Karpas-422 (cell line): Measurements from ENCODE around the gene EMP1. TPM values are rescaled to one million over a fixed set of nuclear protein-coding genes. Genes with fewer than 3 reads are reported as not detected.

Experiments used
- DNase-seq: peaks from one replicate; pipeline ENCODE4 v3.0.0-alpha.2; 2015
- H2AFZ ChIP-seq: fragments of 200-600 bp; sonication (generic); 2 replicates; pipeline ENCODE4 v1.6.1; 2014; ENCODE audit warnings: antibody characterized with exemption, low read length, mixed read lengths
- H3K27ac ChIP-seq: fragments of 200-600 bp; sonication (generic); 2 replicates; pipeline ENCODE4 v1.5.1; 2014; ENCODE audit warnings: mild to moderate bottlenecking, low read length, moderate library complexity
- H3K27me3 ChIP-seq: fragments of 200-600 bp; sonication (generic); 2 replicates; pipeline ENCODE4 v1.6.1; 2014; ENCODE audit warnings: low read length, mixed read lengths
- H3K36me3 ChIP-seq: fragments of 200-600 bp; sonication (generic); 2 replicates; pipeline ENCODE4 v1.6.1; 2014; ENCODE audit warnings: low read length, mixed read lengths; ENCODE audit not compliant: insufficient read depth
- H3K4me1 ChIP-seq: fragments of 200-600 bp; sonication (generic); 2 replicates; pipeline ENCODE4 v1.6.1; 2014; ENCODE audit warnings: mild to moderate bottlenecking, low read length, mixed read lengths
- H3K4me2 ChIP-seq: fragments of 200-600 bp; sonication (generic); 2 replicates; pipeline ENCODE4 v1.6.1; 2014; ENCODE audit warnings: low read length, low read depth, mild to moderate bottlenecking; ENCODE audit not compliant: poor library complexity, severe bottlenecking
- H3K4me3 ChIP-seq: fragments of 200-600 bp; sonication (generic); 2 replicates; pipeline ENCODE4 v1.5.1; 2014; ENCODE audit warnings: mild to moderate bottlenecking, antibody characterized with exemption, low read length, mixed read lengths
- H3K79me2 ChIP-seq: fragments of 200-600 bp; sonication (generic); 2 replicates; pipeline ENCODE4 v1.6.1; 2014; ENCODE audit warnings: mild to moderate bottlenecking, low read length, mixed read lengths
- H3K9ac ChIP-seq: fragments of 200-600 bp; sonication (generic); 2 replicates; pipeline ENCODE4 v1.6.0; 2014; ENCODE audit warnings: low read length
- H3K9me2 ChIP-seq: fragments of 200-600 bp; sonication (generic), shearing (Covaris generic); replicated peaks from 2 replicates; pipeline ENCODE4 v1.6.0; 2014; ENCODE audit warnings: mild to moderate bottlenecking, low read length, moderate library complexity; ENCODE audit not compliant: insufficient read depth
- H3K9me3 ChIP-seq: fragments of 300-700, 200-600 bp; sonication (generic); 2 replicates; pipeline ENCODE4 v1.6.1; 2014; ENCODE audit warnings: low read length, mixed read lengths
- H4K20me1 ChIP-seq: fragments of 200-600 bp; sonication (generic); 2 replicates; pipeline ENCODE4 v1.6.1; 2014; ENCODE audit warnings: mild to moderate bottlenecking, antibody characterized with exemption, low read length, low read depth; ENCODE audit not compliant: insufficient read depth
- total RNA-seq: library from RNA; depleted of rRNA; stranded (reverse); fragments of >200 nt; shearing (Covaris generic); gene quantifications from 2 replicates; pipeline ENCODE4 v1.2.3, GENCODE V29; 2014; ENCODE audit warnings: low replicate concordance

The EMP1 gene
- total RNA-seq, 1 experiment from 2014 or later = not detected

- DNase-seq = peak; percentile 92
- H4K20me1 ChIP-seq = no peaks in the 10 kb centered on the region
- H3K27ac ChIP-seq = no peak overlapping the region
- no peaks in the 10 kb centered on the region for H3K79me2 ChIP-seq
- peaks cover 31% of the 10 kb centered on the region for H3K4me1 ChIP-seq
- no peak overlapping the region for H3K4me3 ChIP-seq
- no peaks in the 10 kb centered on the region for H3K9me3 ChIP-seq
- no peaks in the 10 kb centered on the region for H3K36me3 ChIP-seq
- H3K27me3 ChIP-seq = no peaks in the 10 kb centered on the region
- H3K4me2 ChIP-seq = peak overlapping the region; percentile 30
- no peak overlapping the region; the same call in 1 of the 2 replicates for H2AFZ ChIP-seq
- no peaks in the 10 kb centered on the region for H3K9me2 ChIP-seq
- 0 out of 2 replicates have a peak overlapping the region, but pooled peaks have one; percentile 24 for H3K9ac ChIP-seq
These were observed 15.5 kb downstream of the EMP1 start for GRCh38 chr12:13211859-13212664.

GRCh38 chr12:13215056-13215455, 18.5 kb downstream of the EMP1 start:
- Histone ChIP-seq H3K9me3 (no peaks in the 10 kb centered on the region), H3K79me2 (no peaks in the 10 kb centered on the region), H2AFZ (no peak overlapping the region), H3K9me2 (no peaks in the 10 kb centered on the region), H3K27me3 (no peaks in the 10 kb centered on the region), H3K27ac (no peak overlapping the region), H3K4me2 (no peak overlapping the region), H3K36me3 (no peaks in the 10 kb centered on the region), H3K4me3 (no peak overlapping the region), H3K4me1 (peaks cover 17% of the 10 kb centered on the region), H4K20me1 (no peaks in the 10 kb centered on the region), H3K9ac (no peak overlapping the region)
- no peak for DNase-seq

DNA sequence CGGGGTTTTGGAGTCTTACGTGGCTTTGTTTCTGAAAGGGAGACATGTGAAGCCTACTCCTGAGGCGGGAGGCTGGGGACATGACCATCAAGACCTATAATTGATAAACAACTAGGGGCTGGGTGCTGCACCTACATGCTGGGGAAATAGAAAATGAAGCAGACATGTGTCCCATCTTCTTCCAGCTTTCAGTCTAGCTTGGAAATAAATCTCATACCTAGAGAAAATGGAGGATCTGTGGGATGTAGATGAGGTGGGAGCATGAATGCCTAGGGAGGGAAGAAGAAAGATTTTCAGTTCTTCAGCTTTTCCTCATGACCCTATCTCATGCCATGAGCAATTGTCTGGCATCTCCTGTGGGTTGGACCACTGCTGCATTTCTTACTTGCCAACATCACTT, 22.1 kb downstream of the EMP1 start:
- H3K9me2 ChIP-seq = no peaks in the 10 kb centered on the region
- no peaks in the 10 kb centered on the region for H3K27me3 ChIP-seq
- no peaks in the 10 kb centered on the region for H3K9me3 ChIP-seq
- H3K4me1 ChIP-seq = no peaks in the 10 kb centered on the region
- no peak overlapping the region for H3K27ac ChIP-seq
- H3K36me3 ChIP-seq = no peaks in the 10 kb centered on the region
- H3K4me3 ChIP-seq = no peak overlapping the region
- no peak overlapping the region for H3K9ac ChIP-seq
- H2AFZ ChIP-seq = no peak overlapping the region
- H4K20me1 ChIP-seq = no peaks in the 10 kb centered on the region
- DNase-seq = no peak
- H3K79me2 ChIP-seq = no peaks in the 10 kb centered on the region
- H3K4me2 ChIP-seq = no peak overlapping the region

DNA sequence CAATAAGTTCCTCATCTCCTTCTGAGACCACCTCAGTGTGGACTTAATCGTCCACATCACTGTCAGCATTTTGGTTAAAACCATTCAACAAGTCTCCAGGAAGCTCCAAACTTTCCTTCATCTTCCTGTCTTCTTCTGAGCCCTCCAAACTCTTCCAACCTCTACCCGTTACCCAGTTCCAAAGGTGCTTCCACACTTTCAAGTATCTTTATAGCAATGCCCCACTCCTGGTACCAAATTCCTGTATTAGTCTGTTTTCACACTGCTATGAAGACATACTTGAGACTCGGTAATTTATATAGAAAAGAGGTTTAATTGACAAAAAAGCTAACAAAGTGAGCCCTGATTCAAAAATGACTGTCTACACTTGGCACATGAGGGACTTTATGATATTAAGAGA, 22.8 kb downstream of the EMP1 start:
- DNase-seq = no peak
- Histone ChIP-seq H3K79me2 (no peaks in the 10 kb centered on the region), H2AFZ (no peak overlapping the region), H3K27ac (no peak overlapping the region), H3K27me3 (no peaks in the 10 kb centered on the region), H3K9me3 (no peaks in the 10 kb centered on the region), H3K9me2 (no peaks in the 10 kb centered on the region), H3K36me3 (no peaks in the 10 kb centered on the region), H3K4me3 (no peak overlapping the region), H3K4me2 (no peak overlapping the region), H3K4me1 (no peaks in the 10 kb centered on the region), H4K20me1 (no peaks in the 10 kb centered on the region), H3K9ac (no peak overlapping the region)

DNA sequence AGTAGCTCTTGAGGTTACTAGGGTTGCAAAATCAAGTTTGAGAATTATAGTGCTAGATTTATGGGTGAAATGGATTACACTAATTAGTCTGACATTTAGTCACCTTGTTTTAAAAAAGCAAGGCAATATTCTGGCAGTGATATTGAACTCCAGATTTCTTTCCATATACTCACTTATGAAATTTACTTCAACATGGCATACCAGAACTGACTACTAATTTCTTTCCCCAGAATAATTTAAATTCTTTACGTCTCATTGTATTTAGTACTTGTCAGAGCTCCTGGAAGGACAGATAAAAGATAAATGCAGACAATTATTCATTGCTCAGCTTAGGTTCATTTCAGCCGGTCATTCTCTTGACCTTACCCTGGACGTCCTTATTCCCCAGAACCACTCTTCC, 24.3 kb downstream of the EMP1 start:
- Histone ChIP-seq H2AFZ (no peak overlapping the region), H3K79me2 (no peaks in the 10 kb centered on the region), H3K27me3 (no peaks in the 10 kb centered on the region), H3K4me1 (no peaks in the 10 kb centered on the region), H4K20me1 (no peaks in the 10 kb centered on the region), H3K4me3 (no peak overlapping the region), H3K9me2 (no peaks in the 10 kb centered on the region), H3K9me3 (no peaks in the 10 kb centered on the region), H3K9ac (no peak overlapping the region), H3K36me3 (no peaks in the 10 kb centered on the region), H3K27ac (no peak overlapping the region), H3K4me2 (no peak overlapping the region)
- no peak for DNase-seq

DNA sequence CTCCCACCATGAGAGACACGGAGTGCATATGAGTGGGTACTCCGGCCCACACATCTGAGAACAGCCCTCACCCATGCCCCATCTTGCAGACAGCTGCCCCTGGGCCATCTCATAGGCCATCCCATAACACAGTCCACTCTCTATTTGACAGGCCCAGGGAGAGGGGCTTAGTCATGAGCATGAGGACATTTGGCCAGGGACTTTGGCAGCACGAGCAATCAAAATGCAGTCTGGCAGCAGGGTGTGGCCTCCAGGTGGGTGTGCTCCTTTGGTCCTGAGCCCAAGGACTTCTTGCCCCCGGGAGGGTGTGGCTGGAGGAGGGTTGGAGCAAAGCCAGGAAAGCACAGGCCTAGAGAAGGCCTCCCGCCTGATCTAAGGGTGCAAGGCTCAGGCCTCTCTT, 25.6 kb downstream of the EMP1 start:
- Histone ChIP-seq H3K27me3 (no peaks in the 10 kb centered on the region), H3K9me2 (no peaks in the 10 kb centered on the region), H3K36me3 (no peaks in the 10 kb centered on the region), H2AFZ (no peak overlapping the region), H3K27ac (no peak overlapping the region), H3K4me1 (no peaks in the 10 kb centered on the region), H3K4me2 (no peak overlapping the region), H3K4me3 (no peak overlapping the region), H3K9ac (no peak overlapping the region), H3K79me2 (no peaks in the 10 kb centered on the region), H3K9me3 (no peaks in the 10 kb centered on the region), H4K20me1 (no peaks in the 10 kb centered on the region)
- DNase-seq = no peak

DNA sequence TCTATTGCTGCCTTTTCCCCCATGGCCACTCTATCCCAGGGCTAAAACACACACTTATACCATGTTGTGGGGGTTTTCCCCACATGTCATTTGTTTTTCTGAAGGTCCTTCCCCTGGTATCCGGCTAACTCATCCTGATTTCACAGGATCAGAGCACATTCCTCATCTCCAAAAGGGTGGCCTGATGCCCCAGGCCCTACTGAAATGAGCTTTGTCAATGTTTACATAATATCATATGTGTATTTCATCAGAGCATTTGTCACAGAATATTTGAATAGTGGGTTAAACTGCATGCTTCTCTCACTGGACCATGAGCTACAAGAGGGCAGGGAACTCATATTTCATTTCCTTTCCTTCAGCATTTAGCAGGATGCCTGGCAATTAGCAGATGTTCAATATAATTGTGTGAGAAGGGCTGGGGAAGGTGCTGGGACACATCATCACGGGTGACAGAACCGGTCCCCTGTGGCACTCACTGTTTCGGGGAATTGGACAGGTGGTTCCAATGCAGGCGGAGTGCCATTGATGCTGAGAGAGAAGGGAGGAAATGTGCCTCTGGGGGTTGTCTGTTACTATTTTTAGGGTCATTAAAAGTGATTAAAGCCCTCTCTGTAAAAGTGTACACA, 26.8 kb downstream of the EMP1 start:
- Histone ChIP-seq H4K20me1 (no peaks in the 10 kb centered on the region), H3K36me3 (no peaks in the 10 kb centered on the region), H3K4me3 (no peak overlapping the region), H2AFZ (no peak overlapping the region), H3K9me2 (no peaks in the 10 kb centered on the region), H3K4me1 (no peaks in the 10 kb centered on the region), H3K79me2 (no peaks in the 10 kb centered on the region), H3K27ac (no peak overlapping the region), H3K9ac (no peak overlapping the region), H3K9me3 (no peaks in the 10 kb centered on the region), H3K27me3 (no peaks in the 10 kb centered on the region), H3K4me2 (no peak overlapping the region)
- no peak for DNase-seq

- Histone ChIP-seq H3K4me2 (no peak overlapping the region), H3K9ac (no peak overlapping the region)
These were observed 27.4 kb downstream of the EMP1 start for GRCh38 chr12:13223941-13224340.

More at GRCh38 chr12:13223941-13224340, 27.4 kb downstream of the EMP1 start:
- H3K27ac ChIP-seq = no peak overlapping the region
- H3K27me3 ChIP-seq = no peaks in the 10 kb centered on the region
- no peaks in the 10 kb centered on the region for H3K4me1 ChIP-seq
- no peak for DNase-seq
- H2AFZ ChIP-seq = no peak overlapping the region
- no peaks in the 10 kb centered on the region for H3K9me2 ChIP-seq
- no peaks in the 10 kb centered on the region for H3K9me3 ChIP-seq
- no peaks in the 10 kb centered on the region for H4K20me1 ChIP-seq
- no peaks in the 10 kb centered on the region for H3K36me3 ChIP-seq
- no peak overlapping the region for H3K4me3 ChIP-seq
- H3K79me2 ChIP-seq = no peaks in the 10 kb centered on the region
